IPS DF 4.7 (cell line): ENCODE results near the gene OR13C2.

Experiments
- DNase-seq: peaks from one replicate; pipeline ENCODE4 v3.0.0-alpha.2; 2013; ENCODE audit warnings: low spot score; ENCODE audit errors: extremely low read depth

Gene OR13C2

GRCh38 chr9:104555521-104555920, 49.9 kb downstream of the OR13C2 start:
- no peak for DNase-seq
